Activated effector memory CD4-positive, alpha-beta T cell treated with anti-CD3 and anti-CD28 coated beads, Interleukin-2, amount 50 U/mL, for 16 hours (primary cell): Measurements from ENCODE around the gene CYP1A2.
"Not testable (repeated sequence)": the region's sequence is repeated elsewhere in the genome, so short reads cannot be mapped to it uniquely, and the experiment has no call there.

Experiments
- DNase-seq: peaks from one replicate; pipeline ENCODE4 v3.0.0-alpha.2; 2020

The CYP1A2 gene

GRCh38 chr15:74777769-74778598 is 29.3 kb downstream of the CYP1A2 start:
- DNase-seq = no peak

- DNase-seq = no peak
Measured at GRCh38 chr15:74778599-74778970, 29.9 kb downstream of the CYP1A2 start.

GRCh38 chr15:74779162-74779648 is 30.6 kb downstream of the CYP1A2 start:
- DNase-seq = no peak

- DNase-seq = peak; percentile 80
Measured at GRCh38 chr15:74780523-74781430, 32.1 kb downstream of the CYP1A2 start.

- DNase-seq = peak; percentile 93
Measured at GRCh38 chr15:74781431-74782258, 33.0 kb downstream of the CYP1A2 start, which contains the start of gene CSK. Gene CSK, plus strand, starts transcription at chr15:74782080. Its CDS starts 16,218 bp downstream, at chr15:74798298.

- DNase-seq = peak; percentile 87
Measured at GRCh38 chr15:74782259-74783071, 33.8 kb downstream of the CYP1A2 start.

- peak; percentile 75 for DNase-seq
Measured at GRCh38 chr15:74783072-74783807, 34.6 kb downstream of the CYP1A2 start.

GRCh38 chr15:74783808-74784175 is 35.1 kb downstream of the CYP1A2 start:
- no peak for DNase-seq

GRCh38 chr15:74784426-74785193 is 36.0 kb downstream of the CYP1A2 start:
- peak; percentile 69 for DNase-seq

- DNase-seq = peak; percentile 73
Measured at GRCh38 chr15:74785194-74786032, 36.8 kb downstream of the CYP1A2 start.

GRCh38 chr15:74786081-74786480 is 37.4 kb downstream of the CYP1A2 start:
- DNase-seq = not testable (repeated sequence)

GRCh38 chr15:74786551-74787165 is 38.0 kb downstream of the CYP1A2 start:
- no peak for DNase-seq

- peak; percentile 95 for DNase-seq
Measured at GRCh38 chr15:74787251-74788041, 38.8 kb downstream of the CYP1A2 start.

- no peak for DNase-seq
Measured at GRCh38 chr15:74788042-74788682, 39.5 kb downstream of the CYP1A2 start.

GRCh38 chr15:74788683-74789151 is 40.1 kb downstream of the CYP1A2 start:
- peak; percentile 83 for DNase-seq

GRCh38 chr15:74789171-74789631 is 40.6 kb downstream of the CYP1A2 start:
- DNase-seq = peak; percentile 76

GRCh38 chr15:74789741-74790079 is 41.1 kb downstream of the CYP1A2 start:
- DNase-seq = no peak
